Hepatic stellate cell (primary cell): ENCODE data around the gene OLFM1.
"Not testable (repeated sequence)": the region's sequence is repeated elsewhere in the genome, so short reads cannot be mapped to it uniquely, and the experiment has no call there.

Experiments
- DNase-seq: peaks from one replicate; pipeline ENCODE4 v3.0.0; 2011; ENCODE audit warnings: low spot score

Gene OLFM1

DNA sequence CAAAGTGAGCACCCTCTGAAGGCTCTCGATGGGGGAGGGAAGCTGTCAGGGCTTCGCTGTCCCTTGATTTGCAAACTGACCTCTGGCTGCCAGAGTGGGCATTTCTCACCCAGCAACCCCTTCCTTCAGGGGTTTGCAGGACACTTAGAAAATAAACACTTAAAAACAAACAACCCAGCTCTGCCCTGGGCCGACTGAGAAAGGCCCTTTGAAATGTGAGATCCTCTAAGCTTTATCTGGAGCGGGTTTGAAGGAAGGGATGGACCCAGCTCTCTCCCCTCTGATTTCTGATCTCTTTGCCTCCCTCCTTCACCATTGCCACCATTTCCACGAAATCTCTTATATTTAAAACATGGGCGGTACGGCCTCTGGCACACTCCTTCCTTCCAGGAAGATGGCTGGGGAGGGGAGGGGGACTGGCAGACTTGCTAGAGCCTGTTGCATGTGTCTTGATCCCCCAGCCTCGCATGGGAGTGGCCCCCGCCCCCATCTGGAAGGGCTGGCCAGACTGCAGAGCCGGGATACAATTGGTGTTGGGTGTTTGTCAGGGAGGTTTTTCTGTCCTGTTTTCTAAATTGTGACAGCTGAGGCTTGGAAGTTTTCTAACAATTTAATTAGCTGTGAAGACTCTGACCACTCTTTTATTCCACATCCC is 20.2 kb downstream of the OLFM1 start:
- DNase-seq: no peak

DNA sequence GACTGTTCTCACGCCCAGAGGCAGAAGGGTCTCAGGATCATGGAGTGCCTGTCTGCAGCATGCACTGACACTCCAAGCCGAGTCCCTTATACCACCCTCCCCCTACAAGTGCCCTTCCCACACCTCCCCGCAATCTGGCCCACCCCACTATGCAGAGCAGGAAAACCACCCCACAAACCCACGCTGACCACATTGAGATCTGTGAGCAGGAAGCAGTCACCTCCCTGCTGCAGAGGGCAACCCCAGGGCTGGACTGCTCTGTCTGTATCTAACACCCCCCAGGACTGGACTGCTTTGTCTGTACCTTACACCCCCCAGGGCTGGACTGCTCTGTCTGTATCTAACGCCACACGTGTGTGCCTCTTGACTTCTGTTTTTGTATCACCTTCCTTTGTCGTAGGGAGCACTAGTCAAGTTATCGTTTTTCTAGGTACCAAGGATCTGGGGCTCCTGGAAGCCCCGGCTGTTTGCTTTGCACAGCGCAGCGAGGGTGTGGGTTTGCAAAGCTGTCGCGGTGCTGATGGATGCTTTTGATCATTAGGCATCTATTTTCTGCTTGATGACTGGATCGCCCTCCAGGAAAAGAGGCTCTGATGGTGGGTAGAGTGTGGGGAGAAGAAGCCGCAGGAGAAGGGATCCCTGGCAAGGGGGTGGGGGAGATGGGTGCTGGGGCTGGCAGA is 21.5 kb downstream of the OLFM1 start:
- no peak for DNase-seq

DNA sequence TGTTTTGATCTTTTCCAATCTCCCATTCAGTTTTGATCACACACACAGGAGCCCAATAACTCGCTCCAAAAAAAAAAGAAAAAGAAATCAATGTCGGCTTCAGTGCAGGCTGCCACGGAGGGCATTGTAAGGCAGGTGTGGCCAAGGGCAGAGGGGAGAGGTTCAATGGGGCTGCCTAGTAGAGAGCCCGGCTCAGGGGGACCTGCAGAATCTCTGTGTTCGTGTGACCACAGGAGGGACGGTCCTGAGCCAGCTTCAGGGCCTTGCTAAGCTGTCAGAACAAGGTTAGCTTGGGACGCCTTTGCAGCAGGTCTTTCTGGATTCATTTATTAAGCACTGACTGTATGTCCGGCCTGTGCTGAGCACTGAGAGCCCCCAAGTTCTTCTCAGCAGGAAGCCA is 22.2 kb downstream of the OLFM1 start:
- no peak for DNase-seq

DNA sequence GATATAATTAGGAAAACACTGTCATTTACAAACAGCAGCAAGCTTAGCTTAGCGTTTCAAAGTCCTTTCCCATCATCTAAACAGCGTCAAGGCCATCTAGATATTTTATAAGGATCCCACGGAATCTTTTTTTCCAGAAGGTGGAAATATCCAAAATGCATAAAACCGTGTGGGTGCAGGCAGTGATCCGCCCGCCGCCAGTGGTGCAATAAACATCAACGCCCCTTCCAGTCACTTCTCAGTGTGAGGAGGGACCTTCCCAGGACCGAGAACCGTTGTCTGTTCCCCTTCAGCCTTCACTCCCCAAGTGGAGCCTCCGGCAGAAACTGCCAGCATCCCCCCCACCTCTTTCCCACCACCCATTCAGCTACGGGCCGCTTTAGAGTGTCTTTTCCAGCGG is 22.9 kb downstream of the OLFM1 start:
- DNase-seq: no peak

DNA sequence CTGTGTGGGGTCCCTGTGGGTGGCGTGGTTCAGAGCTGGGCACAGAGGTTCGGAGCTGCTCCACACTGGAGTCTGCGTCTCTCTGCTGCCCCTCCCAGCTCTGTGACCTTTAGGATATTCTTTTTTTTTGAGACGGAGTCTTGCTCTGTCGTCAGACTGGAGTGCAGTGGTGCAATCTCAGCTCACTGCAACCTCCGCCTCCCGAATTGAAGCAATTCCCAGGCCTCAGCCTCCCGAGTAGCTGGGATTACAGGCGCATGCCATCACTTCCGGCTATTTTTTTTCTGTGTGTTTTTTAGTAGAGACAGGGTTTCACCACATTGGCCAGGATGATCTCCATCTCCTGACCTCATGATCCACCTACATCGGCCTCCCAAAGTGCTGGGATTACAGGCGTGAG is 24.1 kb downstream of the OLFM1 start:
- not testable (repeated sequence) for DNase-seq

DNA sequence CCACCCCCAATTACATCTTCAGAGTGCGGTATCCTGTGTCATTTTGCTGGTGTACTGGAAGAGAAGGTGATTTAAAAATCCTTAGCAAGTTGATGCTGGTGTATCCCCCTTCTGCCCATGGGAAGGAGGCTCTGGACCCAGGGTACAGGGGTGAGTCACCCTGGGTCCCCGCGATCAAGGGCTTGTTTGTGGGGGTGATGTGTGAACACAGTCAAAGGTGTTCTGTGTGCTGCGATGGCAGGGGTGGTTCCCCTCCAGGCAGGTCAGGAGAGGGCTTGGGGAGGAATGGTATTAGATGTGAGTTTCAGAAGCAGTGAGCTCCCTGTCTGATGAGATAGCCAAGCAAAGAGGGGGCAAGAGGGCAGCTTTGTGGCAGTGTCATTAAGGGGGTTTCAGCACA is 28.9 kb downstream of the OLFM1 start:
- no peak for DNase-seq

DNA sequence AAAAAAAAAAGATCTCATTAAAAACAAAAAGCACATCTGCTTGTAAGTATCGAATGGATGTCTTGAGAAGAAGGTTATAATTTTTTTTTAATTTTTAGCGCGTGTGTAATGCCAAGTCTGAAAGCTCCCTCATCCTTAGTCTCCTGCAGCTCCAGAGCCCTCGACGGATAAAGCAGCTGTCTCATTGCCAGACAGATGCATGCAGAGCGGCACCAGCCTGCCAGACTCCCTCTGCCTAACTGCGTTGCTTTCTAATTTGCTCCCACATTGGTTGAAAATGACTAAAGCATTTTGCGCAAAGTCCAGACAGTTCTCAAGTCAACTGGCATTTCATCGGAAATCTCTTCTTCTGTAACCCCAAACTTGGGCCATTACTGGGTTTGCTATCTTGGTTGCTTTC is 29.4 kb downstream of the OLFM1 start:
- no peak for DNase-seq

DNA sequence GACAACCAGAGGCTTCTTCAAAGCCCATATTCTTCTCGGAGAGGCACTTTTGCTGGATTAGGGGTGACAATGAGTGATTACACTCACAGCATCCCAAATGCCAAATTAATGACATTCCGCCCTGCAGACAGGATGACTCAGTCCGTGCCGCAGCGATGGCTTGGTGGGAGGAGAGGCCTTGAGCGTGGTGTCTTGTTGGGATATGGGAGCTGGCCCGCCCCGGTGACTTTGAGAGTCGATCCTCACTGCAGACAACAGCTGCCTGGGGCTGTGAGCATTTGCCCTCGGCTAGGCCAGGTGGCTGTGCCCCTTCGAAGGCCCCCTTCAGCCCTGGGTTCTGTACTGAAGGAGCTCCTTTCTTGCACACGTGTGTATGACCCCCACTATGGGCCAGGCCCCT is 29.8 kb downstream of the OLFM1 start:
- DNase-seq: no peak

DNA sequence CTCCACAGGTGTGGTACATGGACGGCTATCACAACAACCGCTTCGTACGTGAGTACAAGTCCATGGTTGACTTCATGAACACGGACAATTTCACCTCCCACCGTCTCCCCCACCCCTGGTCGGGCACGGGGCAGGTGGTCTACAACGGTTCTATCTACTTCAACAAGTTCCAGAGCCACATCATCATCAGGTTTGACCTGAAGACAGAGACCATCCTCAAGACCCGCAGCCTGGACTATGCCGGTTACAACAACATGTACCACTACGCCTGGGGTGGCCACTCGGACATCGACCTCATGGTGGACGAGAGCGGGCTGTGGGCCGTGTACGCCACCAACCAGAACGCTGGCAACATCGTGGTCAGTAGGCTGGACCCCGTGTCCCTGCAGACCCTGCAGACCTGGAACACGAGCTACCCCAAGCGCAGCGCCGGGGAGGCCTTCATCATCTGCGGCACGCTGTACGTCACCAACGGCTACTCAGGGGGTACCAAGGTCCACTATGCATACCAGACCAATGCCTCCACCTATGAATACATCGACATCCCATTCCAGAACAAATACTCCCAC is 32.1 kb downstream of the OLFM1 start:
- DNase-seq: no peak

DNA sequence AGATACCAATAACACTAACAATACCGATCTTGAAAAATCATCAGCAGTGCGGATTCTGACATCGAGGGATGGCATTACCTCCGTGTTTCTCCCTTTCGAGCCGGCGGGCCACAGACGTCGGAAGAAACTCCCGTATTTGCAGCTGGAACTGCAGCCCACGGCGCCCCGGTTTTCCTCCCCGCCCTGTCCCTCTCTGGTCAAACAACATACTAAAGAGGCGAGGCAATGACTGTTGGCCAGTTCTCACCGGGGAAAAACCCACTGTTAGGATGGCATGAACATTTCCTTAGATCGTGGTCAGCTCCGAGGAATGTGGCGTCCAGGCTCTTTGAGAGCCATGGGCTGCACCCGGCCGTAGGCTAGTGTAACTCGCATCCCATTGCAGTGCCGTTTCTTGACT is 32.8 kb downstream of the OLFM1 start:
- DNase-seq: no peak

DNA sequence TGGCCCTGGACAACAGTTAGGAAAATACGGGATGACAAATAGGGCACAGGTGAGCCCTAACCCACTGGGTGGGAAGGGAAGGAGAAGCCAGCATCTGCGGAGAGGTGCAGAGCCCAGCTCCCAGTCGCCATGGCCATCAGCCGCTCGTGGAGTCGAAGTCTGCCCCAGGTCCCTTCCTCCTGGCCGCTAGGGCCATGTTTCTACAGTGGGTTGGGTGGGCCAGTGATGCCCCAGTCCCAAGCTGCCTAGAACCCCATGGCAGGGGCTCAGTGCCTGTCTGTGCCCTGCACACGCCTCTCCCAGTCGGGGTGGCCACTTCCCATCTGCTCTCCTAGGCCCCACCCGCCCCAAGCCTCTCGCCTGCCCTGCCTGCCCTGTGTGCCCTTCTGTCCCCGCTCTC is 34.8 kb downstream of the OLFM1 start:
- no peak for DNase-seq

DNA sequence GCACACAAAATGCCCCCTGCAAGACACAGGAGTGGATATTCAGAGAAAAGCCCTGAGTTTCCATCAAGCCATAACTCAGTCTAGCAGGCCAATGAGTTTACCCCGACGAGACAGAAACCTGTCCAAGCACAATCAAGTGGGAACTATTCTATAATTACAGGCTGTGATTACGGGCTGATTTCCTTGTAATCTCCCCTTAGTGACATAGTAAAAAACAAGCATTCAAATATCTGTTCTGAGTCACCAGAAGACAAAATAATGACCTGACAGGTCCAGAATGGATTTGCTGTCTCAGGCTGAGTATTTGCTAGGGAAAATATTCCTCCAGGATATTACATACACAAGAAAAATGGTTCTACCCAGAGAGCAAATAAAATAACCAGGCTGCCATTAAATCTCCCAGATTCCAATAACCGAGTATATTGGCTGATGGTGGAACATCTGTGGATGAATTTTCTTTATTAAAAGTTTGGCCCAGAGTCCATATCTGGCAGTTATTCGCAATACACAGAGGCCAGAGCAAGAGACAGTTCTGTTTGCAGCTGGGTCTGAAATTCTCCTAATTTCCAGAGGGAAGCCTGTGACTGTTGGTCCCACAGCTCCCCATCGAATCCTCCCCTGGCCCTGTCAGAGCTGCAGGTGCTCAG is 35.8 kb downstream of the OLFM1 start:
- no peak for DNase-seq

DNA sequence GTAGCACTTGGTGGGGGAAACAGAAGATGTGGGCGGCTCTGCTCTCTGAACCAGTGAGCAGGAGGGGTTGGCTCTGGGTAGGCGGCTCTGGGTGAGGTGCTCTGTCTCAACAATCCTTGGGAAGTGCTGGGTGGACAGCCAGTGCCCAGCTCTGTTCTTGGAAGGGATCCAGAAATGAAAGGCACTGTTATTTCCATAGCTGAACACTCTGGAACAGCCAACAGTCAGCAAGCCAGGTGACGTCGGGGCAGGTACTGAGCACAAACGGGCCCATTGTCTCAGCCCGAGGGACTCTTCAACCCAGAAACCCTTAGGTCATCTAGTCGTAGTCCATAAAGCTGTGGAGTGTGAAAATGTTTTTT is 36.3 kb downstream of the OLFM1 start:
- DNase-seq: no peak

DNA sequence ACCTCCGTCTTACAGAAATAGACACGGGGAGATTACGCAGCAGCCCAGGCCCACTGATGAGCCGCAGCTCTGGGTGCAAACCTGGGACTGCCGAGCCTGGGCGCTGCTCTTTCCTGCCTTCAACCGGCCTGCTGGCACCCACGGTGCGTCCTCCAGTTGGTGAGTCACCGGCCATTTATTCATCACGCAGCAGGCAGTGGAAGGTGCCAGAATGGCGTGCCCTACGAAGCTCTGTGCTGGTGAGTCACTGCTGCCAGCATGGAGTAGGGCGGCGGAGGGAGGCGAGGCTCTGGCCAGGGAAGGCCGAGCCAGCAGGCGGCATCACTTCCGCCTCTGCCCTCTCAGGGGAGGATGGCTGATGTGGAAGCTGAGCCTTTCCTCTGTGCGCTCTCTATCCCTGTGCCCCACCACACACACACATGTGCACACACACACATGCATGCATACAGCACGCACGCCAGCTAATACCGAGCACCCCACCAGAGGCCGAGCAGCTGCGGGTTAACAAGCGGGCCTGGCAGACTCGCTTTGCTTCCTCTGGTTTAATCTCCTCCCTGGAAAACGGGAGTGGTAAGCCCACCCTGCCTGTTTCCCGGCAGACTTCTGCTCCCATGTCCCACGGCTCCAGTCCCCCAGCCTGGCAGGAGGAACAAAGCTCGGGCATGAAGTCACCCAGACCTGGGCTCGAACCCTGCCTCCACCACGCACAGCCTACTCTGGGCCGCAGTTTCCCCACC is 39.2 kb downstream of the OLFM1 start:
- DNase-seq: no peak

DNA sequence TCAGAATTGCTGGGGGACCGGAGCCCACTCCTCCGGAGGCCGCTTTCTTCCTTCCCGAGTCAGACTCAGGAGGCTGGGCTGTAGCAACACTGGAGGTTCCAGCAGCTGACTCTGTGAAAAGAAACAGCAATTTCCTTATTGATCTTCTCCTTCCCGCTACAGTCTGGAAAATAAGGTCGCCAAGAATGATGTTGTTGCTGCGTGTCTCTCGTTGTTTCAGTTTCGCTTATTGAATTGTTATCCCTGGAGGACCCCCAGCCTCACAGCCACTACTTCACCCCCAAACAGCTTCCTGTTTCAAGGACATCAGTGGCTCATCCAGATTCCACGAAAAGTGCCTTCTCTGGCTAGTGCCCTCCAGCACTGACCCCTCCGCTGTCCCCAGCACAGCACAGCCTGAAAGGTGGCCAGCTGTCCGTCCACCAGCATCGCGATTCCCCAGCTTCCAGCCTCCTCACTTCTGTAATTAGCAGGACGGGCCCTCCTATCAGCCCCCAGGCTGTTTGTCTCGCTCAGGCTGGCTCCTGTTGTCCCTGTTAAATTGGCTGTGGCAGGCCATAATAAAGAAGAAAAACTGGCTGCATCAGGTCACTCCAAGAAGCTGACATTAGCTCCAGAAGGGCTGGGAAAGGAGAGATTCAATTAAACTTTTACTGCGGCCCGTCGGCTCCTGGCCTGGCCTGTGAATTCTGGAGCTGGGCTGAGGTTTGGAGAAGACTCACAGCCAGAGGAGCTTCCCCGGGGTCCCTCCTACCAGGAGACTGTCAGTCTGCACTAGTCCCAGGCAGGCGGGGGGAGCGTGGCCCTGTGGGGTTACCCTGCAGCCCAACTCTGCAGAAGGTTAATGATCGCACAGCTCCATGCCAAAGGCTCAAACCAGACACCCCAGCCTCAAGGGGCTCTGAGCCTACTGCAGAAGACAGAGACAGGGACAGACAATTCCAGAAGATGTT is 40.5 kb downstream of the OLFM1 start:
- no peak for DNase-seq

DNA sequence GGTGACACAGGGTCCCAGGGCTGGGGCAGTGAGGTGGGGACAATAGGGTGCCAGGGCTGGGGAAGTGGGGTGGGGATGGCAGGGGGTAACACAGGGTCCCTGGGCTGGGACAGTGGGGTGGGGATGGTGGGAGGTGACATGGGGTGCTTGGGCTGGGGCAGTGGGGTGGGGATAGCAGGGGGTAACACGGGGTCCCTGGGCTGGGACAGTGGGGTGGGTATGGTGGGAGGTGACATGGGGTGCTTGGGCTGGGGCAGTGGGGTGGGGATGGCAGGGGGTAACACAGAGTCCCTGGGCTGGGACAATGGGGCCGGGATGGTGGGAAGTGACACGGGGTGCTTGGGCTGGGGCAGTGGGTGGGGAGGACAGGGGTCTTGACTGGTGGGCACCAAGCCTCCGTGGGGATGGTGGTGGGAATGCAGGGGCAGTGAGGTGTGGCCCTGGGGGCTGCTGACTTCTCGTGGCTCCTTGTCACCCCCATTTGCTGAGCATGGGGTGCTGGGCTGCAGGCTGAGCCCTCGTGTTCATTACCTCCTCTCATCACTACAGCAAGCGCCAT is 41.7 kb downstream of the OLFM1 start:
- DNase-seq: no peak

DNA sequence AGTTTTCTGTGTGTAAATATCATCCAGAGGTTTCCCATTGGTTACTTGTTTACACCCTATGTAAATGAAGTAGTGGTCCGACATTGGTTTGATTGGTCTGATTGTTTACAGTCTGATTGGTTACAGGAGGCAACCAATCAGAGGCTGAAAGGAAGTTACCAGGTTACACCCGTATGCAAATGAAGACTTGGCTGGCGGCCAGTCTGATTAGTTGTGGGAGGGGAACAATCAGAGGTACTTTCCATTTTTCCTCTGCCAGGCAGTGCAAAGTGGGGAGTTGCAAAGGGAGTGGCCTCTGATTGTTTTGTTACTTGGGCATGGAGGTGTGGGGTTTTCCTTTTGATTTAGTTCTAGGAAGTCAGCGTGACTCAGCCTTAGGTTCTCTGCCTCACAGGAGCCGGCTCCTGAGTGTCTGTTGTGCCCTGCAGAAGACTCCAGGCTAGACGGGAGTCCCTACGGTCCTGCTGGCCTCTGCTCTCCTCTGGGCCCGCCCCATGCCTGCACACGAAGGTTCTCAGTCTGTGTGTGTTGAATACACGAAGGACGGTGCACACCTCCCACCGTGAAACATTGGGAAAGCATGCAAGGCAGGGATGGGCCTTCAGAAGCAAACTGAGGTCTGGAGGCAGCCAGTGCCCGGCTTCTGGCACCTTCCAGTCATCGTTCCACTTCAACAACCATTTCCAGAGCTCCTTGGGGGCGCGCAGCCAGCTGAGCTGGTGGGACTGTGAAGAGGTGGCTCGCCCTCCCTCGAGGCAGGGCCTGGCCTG is 42.9 kb downstream of the OLFM1 start:
- no peak for DNase-seq

DNA sequence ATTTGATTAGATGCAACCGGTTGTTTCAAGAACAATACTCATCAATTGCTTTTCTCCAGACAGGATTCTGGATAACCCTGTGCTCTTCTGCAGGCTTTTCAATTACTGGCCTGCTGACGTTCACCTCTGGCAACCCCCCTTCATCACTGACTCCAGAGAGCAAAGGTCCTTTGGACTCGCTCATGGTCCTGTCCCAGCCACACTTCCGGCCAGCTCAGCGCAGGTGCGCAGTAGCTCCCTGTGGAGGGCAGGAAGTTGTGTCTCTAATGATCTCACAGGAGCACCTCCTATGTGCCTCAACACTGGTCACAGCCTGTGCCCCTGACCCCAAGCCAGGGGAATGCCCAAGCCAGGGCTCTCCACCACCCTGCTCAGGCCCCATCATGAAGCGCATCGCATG is 44.0 kb downstream of the OLFM1 start:
- no peak for DNase-seq

DNA sequence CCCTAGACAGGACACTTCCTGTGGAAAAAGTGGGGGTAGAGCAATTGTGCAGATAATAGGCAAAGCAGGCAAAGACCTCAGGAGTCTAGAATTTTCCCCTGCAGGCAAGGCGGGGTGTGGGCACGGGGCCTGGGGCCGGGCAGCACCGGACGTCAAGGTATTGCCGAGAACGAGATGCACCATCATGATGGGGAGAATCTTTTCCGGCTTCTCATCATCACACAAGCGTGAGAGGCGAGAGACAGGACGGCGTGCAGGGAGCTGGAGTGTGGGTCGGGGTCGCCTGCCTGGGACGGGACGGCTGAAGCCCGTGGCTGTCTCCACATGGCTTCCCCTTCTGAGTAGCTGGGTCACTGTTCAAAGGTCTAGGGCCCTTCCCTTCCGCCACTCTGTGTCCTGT is 44.5 kb downstream of the OLFM1 start:
- no peak for DNase-seq

DNA sequence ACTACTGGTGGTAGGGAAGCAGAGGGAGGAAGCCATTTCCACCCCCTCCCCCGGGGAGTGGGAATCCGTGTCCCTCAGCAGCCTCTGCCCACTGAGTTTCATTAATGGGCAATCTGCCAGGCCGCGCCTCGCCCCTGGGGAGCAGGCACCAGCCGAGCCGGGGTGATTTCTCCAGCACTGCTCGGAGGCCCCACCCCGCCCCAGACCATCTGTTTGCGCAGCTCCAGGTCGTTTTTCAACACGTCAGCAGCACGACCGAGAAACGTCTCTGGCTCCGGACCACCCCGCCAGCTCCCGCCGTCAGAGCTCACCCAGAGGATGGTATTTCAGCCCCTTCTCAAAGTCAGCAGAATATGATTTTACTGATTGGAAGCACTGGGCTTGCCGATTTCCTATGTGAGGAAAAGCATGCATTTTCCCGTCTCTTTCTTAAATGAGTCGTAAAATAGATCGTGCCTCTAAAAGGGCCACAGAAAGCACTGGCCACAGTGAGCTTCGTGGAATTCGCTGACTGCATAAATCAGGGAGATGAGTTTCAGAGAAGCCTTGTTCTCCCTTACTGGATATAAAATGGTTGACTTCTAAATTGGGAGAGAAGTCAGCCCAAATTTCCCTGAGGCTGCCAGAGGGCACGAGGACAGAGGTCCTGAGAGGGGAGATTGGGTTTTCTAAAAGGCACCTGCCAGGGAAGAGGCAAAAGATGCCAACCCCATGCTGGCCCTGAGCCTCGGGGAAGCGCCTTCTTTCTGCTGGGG is 47.0 kb downstream of the OLFM1 start:
- DNase-seq: no peak
